Duodenal mucosa (tissue), 2 donors: Measurements from ENCODE around the gene NTRK3.

Experiments used
- H3K27ac ChIP-seq: one replicate; pipeline ENCODE4 v1.7.0; 2013; ENCODE audit warnings: low read depth, low read length
- H3K27me3 ChIP-seq, 2 donors: one replicate each; pipeline ENCODE4 v1.7.0; 2013; ENCODE audit warnings: low read length in 2 of 2, control low read depth in 1 of 2; ENCODE audit not compliant: insufficient read depth in 2 of 2, control insufficient read depth in 1 of 2
- H3K36me3 ChIP-seq, 2 donors: one replicate each; pipeline ENCODE4 v1.7.0; 2013; ENCODE audit warnings: low read length in 2 of 2, control low read depth in 1 of 2; ENCODE audit not compliant: insufficient read depth in 2 of 2, control insufficient read depth in 1 of 2
- H3K4me1 ChIP-seq, 2 donors: one replicate each; pipeline ENCODE4 v1.7.0; 2013; ENCODE audit warnings: low read length in 2 of 2, control low read depth in 1 of 2; ENCODE audit not compliant: insufficient read depth in 2 of 2, control insufficient read depth in 1 of 2
- H3K4me3 ChIP-seq, 2 donors: one replicate each; pipeline ENCODE4 v1.7.0; 2013; ENCODE audit warnings: low read length in 2 of 2, low read depth in 1 of 2
- H3K9ac ChIP-seq, 2 donors: one replicate each; pipeline ENCODE4 v1.7.0; 2013; ENCODE audit warnings: low read length in 2 of 2, low read depth in 1 of 2
- H3K9me3 ChIP-seq, 2 donors: one replicate each; pipeline ENCODE4 v1.7.0; 2013; ENCODE audit warnings: low read length in 2 of 2, control low read depth in 1 of 2; ENCODE audit not compliant: control insufficient read depth in 1 of 2

The NTRK3 gene

DNA sequence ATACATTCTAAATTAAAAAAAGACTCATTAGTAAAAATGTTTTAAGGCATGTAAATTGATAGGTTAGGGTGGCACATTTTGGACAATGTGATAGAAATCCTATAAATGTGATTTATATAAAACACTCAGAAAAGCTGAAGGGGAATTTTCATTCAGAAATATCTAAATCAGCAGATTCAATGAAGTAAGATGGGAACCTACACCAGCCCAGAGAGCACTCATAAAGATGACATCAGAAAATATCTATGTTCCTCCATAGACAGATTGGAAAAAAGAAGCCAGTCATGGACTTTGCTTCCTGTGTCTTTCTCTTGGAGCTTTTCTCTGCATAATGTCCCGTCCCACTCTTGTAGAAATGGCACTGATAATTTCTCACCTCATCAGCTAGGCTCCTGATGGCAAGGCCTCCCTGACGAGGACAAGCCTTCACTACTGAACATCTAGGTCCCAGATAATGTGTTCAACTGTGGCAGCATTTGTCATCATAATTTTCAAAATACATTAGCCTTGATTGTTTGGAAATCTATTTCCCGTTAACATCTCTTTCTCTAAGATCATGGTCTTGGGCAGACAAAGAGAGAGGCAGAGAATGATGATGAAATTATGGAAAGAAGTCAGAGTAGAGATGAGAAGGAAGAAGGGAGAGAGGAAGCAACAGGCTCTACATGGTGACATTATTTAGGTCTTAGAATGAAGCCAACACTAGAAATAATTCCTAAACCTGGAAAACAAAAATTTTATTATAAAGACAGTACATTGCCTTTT, 354.4 kb downstream of the NTRK3 start:
- no peaks in the 10 kb centered on the region for H3K9me3 ChIP-seq
- H3K36me3 ChIP-seq: no peaks in the 10 kb centered on the region
- H3K27ac ChIP-seq: no peak overlapping the region
- no peak overlapping the region for H3K9ac ChIP-seq
- H3K4me3 ChIP-seq: no peak overlapping the region
- H3K4me1 ChIP-seq: no peaks in the 10 kb centered on the region
- H3K27me3 ChIP-seq: no peaks in the 10 kb centered on the region

DNA sequence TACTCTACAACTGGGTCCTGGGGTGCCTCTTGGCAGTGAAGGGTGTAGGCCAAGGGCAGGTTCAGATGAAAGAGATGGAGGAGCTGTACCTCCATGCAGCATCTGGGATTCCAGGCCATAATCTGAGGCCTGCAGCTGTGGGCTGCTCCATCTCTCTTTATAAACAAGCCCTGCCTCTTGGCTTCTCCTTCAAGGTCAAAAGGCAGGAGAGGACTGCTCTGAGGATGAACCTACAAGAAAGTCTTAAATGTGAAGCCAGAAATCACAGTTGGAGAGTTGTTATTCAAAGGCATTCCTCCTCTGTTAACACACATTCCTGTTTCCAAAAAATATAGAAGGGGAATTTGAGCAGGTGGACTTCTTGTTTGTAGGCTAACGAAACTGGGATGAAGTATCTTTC, 355.5 kb downstream of the NTRK3 start:
- Histone ChIP-seq H3K27me3 (no peaks in the 10 kb centered on the region), H3K4me1 (no peaks in the 10 kb centered on the region), H3K27ac (no peak overlapping the region), H3K9me3 (no peaks in the 10 kb centered on the region), H3K9ac (no peak overlapping the region), H3K4me3 (no peak overlapping the region), H3K36me3 (no peaks in the 10 kb centered on the region)

DNA sequence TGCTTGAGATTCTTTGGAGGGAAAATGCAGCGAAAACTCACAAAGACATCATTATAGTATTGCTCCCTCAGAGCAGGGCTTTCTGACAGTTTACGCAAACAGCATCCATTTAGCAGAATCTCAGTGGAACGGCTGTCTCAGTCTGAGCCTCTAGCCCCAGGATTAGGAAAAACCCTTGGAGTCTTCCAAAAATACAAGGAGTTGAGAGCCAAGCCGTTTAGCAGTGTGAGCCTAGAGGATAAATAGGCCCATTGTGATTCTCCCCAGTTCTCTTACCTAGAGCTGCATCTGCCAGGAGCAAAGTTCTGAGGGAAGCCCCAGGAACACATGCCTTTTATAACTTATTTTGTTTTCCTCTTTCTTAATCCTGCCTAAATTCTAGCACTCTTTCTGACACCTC, 359.6 kb downstream of the NTRK3 start:
- no peak overlapping the region for H3K27ac ChIP-seq

GRCh38 chr15:87887177-87887576, 369.4 kb downstream of the NTRK3 start:
- Histone ChIP-seq H3K9ac (no peak overlapping the region), H3K27me3 (no peaks in the 10 kb centered on the region), H3K4me3 (no peak overlapping the region), H3K4me1 (no peaks in the 10 kb centered on the region), H3K36me3 (no peaks in the 10 kb centered on the region), H3K27ac (no peak overlapping the region), H3K9me3 (no peaks in the 10 kb centered on the region)

More for the DNA sequence above, 359.6 kb downstream of the NTRK3 start:
- Histone ChIP-seq H3K36me3 (no peaks in the 10 kb centered on the region), H3K9ac (no peak overlapping the region), H3K4me1 (no peaks in the 10 kb centered on the region), H3K9me3 (no peaks in the 10 kb centered on the region), H3K4me3 (no peak overlapping the region), H3K27me3 (no peaks in the 10 kb centered on the region)

- H3K9me3 ChIP-seq: no peaks in the 10 kb centered on the region
- H3K36me3 ChIP-seq: no peaks in the 10 kb centered on the region
- H3K27me3 ChIP-seq: no peaks in the 10 kb centered on the region
Measured at GRCh38 chr15:87881026-87881425, 375.5 kb downstream of the NTRK3 start.

GRCh38 chr15:87877822-87878542, 378.6 kb downstream of the NTRK3 start:
- Histone ChIP-seq H3K4me1 (no peaks in the 10 kb centered on the region), H3K4me3 (no peak overlapping the region), H3K36me3 (no peaks in the 10 kb centered on the region), H3K27me3 (no peaks in the 10 kb centered on the region), H3K27ac (no peak overlapping the region), H3K9me3 (no peaks in the 10 kb centered on the region), H3K9ac (no peak overlapping the region)

More at GRCh38 chr15:87881026-87881425, 375.5 kb downstream of the NTRK3 start:
- Histone ChIP-seq H3K27ac (no peak overlapping the region), H3K4me3 (no peak overlapping the region), H3K4me1 (no peaks in the 10 kb centered on the region), H3K9ac (no peak overlapping the region)

GRCh38 chr15:87877114-87877810, 379.3 kb downstream of the NTRK3 start:
- Histone ChIP-seq H3K27ac (no peak overlapping the region), H3K4me1 (no peaks in the 10 kb centered on the region), H3K9ac (no peak overlapping the region), H3K4me3 (no peak overlapping the region), H3K27me3 (no peaks in the 10 kb centered on the region), H3K9me3 (no peaks in the 10 kb centered on the region), H3K36me3 (no peaks in the 10 kb centered on the region)

DNA sequence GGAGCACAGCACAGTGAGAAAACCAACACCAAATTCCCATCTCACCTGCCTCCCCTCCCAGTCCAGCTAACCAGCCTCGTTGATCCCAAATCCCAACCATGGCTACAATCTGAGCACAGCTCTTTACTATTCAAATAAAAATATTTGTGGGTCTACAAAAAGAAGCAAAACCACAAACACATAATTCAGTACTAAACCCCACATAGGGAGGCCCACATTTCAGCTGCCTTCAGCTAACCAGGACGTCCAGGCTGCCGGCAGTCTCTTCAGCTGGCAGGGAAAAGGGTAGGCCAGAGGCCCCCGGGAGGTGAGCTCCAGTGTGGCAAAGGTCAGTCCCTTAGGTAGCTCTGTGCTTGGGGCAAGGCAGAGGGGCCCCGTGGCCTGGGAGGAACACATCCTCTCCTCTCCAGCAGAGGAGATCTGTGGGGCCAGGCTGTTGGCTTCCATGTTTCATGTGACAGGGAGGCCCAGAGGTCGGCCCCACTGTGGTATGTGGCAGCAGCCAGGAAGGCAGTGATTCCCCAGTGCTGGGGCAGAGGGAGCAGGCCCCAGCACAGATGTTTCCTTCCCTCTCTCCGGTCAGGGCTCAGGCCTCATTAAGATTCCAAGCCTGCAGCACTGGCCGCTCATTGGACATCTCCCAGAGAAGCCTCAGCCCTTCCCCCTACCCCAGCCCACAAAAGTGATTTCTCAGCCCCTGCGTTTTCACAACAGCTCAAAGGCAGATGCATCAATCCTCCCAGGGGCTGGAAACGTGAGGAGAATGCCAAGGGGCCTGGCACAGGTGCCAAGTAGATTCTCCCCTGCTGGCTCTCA, 381.4 kb downstream of the NTRK3 start:
- Histone ChIP-seq H3K27me3 (no peaks in the 10 kb centered on the region), H3K9ac (no peak overlapping the region), H3K36me3 (no peaks in the 10 kb centered on the region), H3K4me1 (no peaks in the 10 kb centered on the region), H3K9me3 (no peaks in the 10 kb centered on the region), H3K4me3 (no peak overlapping the region), H3K27ac (no peak overlapping the region)

DNA sequence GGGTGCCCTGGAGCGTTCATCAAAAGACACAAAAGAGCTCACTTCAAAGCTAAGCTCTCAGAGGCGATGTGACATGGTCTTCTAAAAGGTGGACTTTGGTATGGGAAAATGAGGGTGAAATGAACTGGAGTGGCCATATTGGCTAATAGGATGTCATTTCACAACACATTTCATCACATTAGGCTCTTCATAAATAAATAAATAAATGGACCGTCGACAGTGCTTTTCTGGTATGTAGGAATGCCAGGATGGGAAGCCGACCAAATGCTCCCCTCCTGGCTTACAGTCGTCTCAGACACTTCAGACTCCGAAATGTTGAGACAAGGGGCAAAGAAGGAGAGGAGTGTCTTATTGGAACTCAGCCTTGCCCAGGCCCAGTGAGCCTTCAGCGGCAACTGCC, 383.0 kb downstream of the NTRK3 start:
- Histone ChIP-seq H3K9me3 (no peaks in the 10 kb centered on the region), H3K27ac (no peak overlapping the region), H3K4me1 (no peaks in the 10 kb centered on the region), H3K36me3 (no peaks in the 10 kb centered on the region), H3K27me3 (no peaks in the 10 kb centered on the region), H3K9ac (no peak overlapping the region), H3K4me3 (no peak overlapping the region)
